Activated T-helper 1 cell treated with anti-CD3 and anti-CD28 coated beads, Interleukin-2, amount 50 U/mL, for 16 hours (primary cell): ENCODE measurements around the gene TPSB2.

Experiments used
- DNase-seq, 2 donors: peaks; one replicate each; pipeline ENCODE4 v3.0.0-alpha.2; 2020; ENCODE audit warnings: low read depth in 1 of 2, low spot score in 1 of 2

The TPSB2 gene

DNA sequence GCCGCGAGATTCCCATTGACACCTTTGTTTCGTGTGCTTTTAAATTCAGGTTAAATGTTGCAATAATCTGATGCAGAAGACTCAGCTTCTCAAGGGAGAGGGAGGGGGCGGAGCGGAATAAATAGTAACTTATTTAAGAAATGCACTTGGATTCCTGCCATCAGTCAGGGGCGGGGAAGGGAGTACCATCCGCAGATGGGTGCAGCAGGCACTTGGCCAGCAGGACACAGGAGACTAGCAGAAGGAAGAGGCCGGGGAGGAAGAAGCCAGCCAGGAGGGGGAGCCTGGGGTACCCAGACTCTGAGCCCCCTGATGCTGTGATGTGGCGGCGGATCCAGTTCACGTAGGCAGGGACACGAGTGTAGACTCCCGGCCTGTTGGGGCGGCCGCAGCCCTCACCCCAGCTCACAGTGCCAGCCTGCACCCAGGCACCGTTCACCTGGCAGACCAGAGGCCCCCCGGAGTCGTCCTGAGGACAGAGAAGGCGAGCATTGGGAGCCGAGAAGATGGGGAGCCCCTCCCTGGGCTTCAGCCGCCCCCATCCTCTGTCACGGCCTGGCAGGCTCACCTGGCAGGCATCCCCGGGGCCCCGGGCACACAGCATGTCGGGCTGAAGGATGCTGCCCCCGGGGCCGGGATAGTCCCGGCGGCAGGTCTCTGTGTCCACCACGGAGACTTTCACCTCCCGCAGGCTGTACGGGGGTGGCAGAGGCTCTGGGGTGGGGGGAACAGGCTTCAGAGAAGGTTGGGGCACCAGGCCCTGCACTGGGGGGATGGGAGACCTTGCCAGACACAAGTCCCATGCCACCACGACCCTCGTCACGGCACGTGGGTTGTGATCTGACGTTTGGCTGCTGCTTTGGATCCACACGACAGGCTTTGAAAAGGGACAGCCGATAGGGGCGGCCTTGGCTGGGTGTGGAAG, 8.1 kb downstream of the TPSB2 start:
- DNase-seq: no peak

DNA sequence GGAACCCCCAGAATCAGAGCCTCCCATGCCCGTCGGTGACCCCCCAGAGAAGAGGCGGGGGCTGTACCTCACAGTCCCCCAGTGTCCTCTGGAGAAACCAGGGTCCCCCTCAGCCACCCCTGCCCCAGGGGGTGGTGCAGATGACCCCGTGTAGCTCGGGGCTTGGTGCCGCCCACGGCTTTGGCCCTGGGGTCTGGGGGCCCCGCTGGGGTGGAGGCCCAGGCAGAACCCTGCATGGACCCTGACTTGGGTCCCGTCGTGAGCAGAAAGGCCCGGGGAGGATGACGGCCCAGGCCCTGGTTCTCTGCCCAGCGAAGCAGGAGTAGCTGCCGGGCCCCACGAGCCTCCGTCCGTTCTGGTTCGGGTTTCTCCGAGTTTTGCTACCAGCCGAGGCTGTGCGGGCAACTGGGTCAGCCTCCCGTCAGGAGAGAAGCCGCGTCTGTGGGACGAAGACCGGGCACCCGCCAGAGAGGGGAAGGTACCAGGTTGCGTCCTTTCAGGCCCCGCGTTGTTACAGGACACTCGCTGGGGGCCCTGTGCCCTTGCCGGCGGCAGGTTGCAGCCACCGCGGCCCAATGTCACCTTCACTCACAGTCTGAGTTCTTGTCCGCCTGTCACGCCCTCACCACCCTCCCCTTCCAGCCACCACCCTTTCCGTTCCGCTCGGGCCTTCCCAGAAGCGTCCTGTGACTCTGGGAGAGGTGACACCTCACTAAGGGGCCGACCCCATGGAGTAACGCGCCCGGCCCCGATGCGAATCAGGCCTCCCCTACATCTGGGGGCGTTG, 8.9 kb downstream of the TPSB2 start:
- no peak for DNase-seq

DNA sequence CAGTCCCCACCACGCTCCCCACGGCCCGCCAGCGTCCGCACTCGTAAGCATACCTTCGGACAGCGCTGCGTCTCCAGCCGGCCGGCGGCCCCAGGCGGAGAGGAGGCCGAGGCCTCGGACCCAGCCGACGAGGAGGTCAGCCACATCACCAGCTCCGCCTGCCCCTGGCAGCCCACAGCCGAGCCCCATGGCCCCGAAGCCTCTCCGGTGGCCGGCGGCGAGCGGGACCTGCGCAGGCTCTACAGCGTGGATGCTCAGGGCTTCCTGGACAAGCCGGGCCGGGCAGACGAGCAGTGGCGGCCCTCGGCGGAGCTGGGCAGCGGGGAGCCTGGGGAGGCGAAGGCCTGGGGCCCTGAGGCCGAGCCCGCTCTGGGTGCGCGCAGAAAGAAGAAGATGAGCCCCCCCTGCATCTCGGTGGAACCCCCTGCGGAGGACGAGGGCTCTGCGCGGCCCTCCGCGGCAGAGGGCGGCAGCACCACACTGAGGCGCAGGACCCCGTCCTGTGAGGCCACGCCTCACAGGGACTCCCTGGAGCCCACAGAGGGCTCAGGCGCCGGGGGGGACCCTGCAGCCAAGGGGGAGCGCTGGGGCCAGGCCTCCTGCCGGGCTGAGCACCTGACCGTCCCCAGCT, 9.8 kb downstream of the TPSB2 start:
- no peak for DNase-seq

DNA sequence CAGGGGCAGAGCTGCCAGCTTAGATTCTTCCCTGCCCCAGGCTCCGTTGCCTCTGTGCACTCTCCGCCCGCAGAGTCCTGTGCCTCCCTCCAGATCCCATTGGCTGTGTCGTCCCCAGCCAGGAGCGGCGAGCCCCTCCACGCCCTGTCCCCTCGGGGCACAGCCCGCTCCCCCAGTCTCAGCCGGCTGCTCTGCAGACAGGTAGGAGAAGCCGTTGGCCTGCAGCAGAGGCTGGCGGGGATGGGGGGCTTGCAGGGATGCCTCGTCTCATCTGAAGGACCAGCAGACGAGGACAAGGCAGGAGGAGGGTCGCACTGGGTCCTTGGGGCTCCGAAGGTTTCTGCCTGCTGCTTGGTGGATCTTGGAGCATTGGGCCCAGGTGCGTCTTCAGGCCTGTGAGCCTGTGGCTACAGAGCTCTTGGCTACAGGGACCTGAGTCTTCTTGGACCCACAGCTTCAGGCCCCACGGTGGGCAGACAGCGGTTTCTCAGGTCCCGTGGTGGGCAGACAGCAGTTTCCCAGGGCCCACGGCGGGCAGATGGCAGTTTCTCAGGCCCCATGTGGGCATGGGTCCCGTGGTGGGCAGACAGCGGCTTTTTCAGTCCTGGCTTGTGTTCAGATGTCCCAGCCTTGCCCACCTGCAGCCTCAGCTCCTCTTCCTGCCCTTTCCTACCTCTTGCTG, 10.9 kb downstream of the TPSB2 start:
- DNase-seq: no peak

DNA sequence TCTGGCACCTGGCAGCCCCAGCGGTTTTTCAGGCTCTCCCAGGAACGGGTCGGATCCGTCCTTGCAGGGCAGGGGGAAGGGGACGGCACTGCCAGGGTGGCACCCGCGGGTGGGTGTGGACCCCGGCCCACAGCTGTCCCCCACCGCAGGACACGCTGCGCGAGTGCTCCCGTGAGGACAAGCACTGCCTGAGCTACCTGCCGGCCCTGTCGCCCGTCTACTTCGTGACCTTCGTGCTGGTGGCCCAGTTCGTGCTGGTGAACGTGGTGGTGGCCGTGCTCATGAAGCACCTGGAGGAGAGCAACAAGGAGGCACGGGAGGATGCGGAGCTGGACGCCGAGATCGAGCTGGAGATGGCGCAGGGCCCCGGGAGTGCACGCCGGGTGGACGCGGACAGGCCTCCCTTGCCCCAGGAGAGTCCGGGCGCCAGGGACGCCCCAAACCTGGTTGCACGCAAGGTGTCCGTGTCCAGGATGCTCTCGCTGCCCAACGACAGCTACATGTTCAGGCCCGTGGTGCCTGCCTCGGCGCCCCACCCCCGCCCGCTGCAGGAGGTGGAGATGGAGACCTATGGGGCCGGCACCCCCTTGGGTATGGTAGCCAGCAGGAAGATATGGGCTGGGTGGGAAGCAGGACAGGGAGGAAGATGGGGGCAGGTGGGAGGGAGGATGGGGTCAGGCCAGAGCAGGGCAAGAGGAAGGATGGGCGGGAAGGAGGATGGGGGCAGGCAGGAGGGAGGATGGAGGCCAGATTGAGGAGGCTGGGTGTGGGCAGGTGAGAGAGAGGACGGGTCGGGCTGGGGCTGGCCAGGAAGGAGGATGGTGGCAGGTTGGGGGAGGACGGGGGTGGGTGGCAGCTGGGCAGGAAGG, 11.7 kb downstream of the TPSB2 start:
- DNase-seq: no peak

DNA sequence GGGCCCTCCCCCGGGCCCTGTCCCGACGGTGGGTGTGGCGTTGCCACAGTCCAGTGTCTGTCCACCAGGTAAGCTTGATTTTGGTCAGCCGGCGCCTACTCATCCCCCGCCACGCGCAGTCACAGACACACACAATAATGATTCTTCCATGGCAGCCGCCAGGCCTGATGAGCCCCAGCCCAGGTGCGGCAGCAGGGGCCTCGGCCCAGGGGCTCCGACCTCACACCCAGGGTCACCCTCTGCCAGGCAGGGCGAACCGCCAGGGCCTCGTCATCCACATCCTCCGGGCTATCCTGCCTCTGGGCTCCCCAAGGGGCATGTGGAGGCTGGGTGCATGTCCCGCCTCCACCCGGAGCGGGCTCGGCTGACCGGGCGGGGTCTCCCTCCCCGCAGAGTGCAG, 12.5 kb downstream of the TPSB2 start:
- DNase-seq: no peak

DNA sequence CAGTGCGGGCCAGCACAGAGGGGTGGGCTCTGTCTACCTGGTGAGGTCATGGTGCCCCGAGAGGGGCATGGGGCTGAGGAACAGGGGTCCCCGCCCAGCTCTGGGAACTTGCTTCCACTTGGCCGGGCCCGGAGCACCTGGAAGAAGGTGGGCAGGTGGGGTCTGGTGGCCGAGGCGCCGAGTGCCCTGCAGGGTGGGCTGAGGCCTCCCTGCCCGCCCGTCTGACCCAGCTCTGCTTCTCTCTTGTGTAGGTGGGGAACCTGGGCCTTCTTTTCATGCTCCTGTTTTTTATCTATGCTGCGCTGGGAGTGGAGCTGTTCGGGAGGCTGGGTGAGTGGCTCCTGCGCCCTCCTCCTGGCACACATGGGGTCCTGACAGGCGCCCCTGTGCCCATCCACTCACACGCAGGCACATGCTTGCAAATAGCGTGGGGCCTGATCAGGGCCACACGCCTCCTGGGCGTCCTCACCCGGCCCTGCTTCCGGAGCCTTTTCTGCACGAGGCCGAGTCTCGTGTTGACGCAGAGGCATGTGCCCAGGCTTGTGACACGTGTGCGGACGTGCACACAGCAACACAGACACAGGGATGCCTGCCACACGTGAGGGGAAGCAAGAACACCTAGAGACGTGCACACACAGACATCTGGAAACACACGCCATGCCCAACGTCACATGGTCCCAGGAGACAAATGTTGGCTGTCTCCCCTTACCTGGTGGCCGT, 13.1 kb downstream of the TPSB2 start:
- no peak for DNase-seq

DNA sequence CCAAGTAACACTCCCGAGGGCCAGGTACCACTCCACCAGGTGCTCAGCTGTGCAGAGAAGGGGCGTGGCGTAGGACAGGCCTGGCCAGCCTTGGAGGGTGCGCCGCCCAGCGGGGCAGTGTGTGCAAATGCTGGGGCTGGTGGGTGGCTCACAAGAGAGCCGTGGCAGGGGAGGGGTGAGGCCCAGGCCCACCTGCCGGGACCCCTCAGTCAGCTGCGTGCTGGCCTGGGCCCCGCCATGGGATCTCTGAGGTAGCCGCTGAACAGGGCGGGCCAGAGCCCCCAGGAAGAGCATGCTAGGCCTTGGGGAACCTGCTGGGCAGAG, 13.7 kb downstream of the TPSB2 start:
- DNase-seq: no peak

DNA sequence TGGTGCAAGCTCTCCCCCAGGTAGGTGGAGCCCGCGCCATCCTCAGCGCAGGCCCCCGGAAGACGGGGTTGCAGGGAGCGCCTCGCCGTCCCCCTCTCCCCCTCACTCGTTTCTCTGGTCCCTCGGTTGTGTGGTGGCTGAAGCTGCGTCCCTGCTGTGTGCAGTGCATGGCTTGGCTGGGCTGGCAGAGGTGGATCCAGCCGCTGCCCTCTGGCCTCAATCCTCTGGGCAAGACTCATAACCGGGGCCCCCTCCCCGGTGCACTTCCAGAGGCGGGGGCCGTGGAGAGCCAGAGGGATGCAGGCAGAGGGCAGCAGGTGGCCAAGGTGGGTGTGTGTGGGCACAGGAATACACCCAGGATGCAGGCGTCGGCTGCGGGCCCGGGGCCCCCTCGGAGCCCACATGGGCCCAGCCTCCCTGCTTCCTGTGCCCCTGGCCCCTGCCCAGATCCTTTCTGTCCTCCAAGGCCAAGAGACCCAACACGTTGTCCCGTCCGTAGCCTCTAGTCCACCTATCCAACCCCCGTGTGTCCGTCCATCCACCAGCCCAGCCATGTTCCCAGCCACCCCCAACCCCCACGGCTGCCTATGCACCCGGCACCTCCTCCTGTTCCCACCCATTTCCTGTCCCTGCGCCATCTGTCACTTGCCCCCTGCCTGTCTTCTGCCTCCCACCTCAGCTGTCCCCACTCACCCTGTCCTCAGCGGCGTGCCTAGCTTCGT, 14.2 kb downstream of the TPSB2 start:
- no peak for DNase-seq

DNA sequence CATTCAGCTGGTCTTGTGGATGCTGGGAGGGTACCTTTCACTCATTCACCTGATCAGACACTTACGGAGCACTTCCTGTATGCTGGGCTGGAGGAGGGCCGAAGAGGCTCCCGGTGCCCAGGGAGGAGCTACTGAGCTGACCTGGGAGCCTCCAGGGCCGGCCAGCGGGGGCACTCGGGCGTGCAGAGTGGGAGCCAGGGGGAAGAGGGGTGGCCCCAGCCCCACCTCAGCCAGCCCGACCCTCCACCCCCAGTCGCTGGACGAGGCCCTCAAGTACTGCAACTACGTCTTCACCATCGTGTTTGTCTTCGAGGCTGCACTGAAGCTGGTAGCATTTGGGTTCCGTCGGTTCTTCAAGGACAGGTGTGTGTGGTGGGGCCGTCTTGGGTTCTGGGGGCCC, 15.3 kb downstream of the TPSB2 start:
- no peak for DNase-seq

DNA sequence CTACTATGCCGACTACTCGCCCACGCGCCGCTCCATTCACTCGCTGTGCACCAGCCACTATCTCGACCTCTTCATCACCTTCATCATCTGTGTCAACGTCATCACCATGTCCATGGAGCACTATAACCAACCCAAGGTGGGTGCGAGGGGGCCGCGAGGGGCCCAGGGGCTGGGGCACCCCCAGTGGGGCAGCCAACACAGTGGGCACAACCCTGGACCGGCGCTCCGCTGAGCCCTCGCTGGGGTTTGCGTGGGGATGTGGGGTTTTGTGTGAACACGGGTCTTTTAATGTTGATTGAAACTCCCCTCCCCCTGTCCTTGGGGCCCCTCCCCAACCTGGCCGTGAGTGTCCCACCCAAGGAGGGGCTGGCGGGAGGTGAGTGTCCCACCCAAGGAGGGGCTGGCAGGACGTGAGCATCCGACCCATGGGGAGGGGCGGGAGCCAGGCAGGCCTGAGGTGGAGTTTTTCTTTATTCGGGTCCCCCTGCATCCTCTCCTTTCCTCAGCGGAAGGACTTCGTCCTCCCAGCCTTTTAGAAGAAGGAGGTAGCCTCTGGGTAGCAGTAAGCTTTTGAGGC, 16.1 kb downstream of the TPSB2 start:
- DNase-seq: no peak

DNA sequence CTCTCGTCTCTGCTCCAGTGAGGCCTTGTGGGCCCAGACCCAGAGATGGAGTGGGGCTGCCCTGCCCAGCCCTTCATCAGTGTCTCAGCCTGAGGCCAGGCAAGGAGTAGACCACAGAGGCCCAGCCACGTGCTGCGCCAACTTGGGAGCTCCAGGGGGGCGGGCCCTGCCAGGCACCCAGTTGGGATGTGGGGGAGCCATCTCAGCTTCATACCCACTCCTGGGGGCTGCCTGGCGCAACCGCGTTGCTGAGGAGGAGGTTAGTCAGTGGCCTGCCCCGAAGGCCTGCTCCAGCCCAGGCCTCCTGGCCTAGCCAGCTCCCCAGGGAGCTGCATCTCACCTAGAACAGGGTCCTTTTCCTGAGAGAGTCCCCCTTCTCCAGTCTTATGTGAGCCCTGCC, 16.8 kb downstream of the TPSB2 start:
- DNase-seq: no peak

DNA sequence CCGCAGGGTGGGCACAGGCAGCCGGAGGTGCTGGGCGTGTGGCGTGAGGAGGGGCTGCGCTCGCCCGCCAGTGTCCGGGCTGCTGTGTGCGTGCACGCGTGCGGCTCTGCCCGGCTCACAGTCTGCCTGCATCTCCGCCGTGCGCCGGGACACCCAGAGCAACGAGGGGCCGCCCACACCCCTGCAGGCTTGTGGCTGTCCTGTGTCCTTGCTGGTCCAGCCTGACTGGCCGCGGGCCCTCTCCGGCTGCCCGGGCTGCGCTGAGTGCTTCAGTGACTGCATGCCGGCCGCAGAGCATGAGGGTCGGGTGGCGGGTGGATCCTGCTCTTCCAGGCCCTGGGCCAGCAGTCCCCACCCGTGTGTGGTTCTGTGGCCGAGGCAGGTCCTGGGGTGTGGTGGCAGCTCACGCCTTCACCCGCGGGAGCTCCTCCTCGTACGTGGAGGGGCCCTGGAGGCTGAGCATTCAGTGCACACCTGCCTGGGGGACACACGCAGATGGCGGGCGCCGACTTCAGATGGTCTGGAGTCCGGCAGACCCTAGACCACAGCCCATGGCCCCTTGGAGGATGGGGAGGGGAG, 17.3 kb downstream of the TPSB2 start:
- no peak for DNase-seq

DNA sequence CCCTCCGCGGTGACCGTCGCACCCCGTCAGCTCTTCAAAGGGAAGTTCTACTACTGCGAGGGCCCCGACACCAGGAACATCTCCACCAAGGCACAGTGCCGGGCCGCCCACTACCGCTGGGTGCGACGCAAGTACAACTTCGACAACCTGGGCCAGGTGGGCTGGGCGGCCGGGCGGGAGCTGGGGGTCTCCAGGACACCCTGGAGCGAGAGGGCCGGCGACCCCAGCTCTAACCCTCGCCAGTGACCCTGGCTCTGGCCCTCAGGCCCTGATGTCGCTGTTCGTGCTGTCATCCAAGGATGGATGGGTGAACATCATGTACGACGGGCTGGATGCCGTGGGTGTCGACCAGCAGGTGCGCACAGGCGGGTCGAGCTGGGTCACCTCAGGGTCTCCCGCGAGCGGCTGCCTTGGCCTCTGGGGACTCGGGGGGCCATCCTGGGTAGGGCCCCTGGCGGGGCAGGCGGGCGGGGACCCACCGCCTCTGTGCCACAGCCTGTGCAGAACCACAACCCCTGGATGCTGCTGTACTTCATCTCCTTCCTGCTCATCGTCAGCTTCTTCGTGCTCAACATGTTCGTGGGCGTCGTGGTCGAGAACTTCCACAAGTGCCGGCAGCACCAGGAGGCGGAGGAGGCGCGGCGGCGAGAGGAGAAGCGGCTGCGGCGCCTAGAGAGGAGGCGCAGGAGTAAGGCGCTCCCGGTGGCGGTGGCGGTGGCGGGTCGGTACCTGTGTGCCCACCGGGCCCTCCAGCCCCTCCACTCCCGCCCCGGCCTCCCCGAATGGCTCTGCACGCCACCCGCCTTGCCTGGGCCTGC, 18.3 kb downstream of the TPSB2 start:
- no peak for DNase-seq

DNA sequence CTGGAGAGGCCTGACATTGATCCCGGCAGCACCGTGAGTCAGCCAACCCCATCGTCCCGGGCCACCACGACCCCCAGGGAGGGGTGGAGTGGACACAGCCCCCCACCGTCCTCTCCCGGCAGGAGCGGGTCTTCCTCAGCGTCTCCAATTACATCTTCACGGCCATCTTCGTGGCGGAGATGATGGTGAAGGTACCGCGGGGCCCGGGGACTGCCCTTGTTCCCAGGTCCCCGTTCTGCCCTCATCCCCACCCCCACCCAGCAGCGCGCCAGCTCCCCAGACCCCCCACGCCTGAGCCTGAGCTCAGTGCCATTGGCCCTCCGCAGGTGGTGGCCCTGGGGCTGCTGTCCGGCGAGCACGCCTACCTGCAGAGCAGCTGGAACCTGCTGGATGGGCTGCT, 19.5 kb downstream of the TPSB2 start:
- DNase-seq: no peak

DNA sequence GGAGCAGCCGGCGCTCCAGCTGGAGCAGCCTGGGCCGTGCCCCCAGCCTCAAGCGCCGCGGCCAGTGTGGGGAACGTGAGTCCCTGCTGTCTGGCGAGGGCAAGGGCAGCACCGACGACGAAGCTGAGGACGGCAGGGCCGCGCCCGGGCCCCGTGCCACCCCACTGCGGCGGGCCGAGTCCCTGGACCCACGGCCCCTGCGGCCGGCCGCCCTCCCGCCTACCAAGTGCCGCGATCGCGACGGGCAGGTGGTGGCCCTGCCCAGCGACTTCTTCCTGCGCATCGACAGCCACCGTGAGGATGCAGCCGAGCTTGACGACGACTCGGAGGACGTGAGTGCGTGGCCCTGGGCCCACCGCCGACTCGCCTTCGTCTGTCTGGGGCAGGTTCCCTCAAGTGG, 20.9 kb downstream of the TPSB2 start:
- DNase-seq: no peak

DNA sequence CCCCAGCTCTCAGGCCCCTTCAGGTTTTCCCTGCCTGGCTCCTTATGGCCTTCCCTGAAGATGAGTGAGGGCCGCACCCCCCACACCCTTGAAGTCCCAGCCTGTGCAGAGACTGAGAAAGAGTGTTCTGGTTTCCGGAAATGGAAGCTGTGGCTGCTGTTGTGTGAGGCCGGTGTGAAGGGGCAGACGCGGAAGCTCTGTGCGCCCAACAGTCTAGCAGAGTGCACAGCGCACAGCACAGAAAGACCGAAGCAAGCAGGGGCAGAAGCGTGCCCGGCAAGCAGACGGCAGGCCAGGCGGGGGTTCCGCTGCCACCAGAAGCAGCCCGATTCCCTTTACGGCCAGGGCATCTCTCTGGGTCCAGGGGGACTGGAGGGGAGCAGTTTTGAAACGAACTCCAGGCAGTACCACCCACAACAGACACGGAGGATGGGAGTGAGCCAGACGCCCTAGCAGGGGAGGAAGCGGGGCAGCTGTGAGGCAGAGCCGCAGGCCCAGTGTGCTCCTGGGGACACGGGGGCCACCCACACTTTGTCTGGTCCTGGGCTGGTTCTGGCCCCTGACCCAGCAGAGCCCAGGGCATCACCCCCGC, 21.6 kb downstream of the TPSB2 start:
- no peak for DNase-seq
